GM21390 (cell line): ENCODE results near the gene NKPD1.

ENCODE experiments used
- ATAC-seq: cut with Tn5 transposase; IDR thresholded peaks from one replicate; pipeline ENCODE4 v1.9.1; 2021; ENCODE audit not compliant: unreplicated experiment

Gene NKPD1

DNA sequence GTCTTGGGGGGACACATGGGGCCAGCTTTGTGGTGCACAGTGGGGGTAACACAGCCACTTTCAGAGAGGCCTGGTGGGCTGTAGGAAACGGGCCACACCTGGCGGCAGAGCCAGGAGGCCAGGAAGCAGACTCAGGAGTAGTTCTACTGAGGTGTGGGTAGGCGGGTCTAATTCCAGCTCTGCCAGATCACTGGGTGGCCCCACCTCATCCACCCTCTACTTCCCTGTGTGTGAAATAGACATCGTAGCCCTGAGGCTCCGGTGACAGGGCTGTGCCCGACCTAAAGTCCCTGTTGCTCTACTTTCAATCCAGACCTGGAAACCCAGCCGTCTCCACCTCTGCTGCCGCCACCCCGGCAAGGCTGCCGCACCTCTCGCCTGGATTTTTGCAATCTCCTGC is 4.0 kb downstream of the NKPD1 start:
- ATAC-seq, result no peak

DNA sequence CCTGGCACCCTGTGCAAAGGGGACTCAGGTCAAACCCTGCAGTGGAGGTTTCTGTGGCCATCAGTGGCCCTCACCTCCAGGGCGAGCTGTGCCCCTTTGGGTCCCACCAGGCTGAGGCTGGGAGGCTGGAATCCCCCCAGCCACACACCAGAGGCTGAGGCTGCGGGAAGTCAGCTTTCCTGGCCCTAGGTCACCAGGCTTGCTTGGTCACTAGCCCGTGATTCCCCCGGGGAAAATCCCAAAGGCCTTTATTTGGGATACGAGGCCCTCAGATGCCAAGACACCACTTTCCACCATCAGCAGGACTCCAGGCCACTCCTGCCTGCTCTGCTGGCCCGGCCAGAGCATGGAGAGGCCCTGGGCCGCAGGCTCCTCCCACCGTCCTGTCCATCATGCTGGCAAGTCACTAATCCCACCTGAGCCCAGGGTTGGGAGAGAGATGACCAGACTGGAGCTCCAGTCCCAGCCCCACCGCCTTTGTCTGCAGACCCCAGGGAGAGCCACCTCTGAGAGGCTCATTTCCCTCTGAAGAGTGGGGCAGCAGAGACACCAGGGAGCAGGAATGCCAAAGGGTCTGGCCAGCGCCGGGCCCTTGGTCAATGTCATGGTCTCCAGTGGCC is 4.7 kb downstream of the NKPD1 start:
- no peak for ATAC-seq

DNA sequence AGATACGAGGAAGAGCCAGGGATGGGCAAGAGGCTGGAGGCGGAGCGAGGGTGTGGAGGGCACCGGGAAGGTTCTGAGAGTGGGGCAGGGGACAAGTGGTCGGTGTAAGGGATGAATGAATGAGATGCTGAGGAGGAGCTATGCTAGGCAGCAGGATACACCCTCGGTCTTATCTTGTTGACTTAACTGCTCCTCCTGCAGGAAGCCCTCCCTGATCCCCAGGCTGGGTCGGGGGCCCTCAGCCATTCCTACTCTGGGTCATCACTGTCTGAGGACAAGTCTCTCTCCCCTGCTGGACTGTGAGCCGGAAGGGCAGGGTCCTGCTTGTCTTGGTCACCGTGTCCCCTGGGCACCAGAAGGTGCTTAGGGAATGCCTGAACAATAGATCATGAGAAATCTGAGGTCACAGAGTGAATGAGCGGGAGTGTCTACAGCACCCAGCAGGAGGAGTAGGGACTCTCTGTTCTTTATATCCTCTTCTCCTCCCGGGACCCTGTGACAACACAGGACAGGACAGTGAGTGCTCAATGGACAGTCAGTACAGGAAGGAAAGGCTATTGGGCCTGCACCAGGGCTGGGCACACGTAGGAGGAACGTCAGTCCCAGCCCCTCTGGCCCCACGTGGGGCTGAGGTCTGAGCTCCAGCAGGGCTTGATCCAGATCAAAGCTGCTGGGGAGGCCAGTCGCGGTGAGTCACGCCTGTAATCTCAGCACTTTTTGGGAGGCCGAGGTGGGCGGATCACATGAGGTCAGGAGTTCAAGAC is 6.5 kb downstream of the NKPD1 start:
- no peak for ATAC-seq

DNA sequence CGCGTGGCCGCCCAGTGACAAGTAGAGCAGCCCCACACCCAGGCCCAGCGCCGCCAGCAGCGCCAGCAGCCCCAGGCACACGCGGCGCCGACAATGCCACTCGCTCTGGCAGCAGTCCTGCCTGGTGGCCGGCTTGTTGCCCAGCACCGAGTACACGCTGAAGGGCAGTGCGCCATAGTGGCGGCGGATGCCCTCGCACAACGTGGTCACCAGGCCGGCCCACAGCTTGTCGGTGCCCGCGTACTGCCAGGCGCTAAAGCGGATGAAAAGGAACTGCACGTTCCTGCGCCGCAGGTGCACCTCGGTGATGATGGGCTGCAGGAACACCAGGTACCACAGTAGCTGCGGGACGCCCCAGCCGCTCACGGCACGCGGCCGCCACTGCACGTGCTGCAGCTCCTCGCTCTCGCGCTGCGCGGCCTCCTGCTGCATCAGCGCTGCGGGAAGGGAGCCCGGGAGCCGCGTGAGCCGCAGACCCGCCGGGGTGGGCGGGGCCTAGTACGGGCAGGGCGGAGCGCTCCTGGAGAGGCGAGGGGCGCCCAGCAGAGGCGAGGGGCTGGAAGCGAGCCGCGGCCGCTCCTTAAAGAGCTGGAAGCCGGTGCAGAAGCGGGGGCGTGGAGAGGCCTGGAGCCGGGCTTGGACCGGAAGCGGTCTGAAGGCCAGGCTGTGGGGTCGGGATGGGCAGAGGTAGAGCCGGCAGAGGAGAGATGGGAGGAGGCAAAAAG is 7.3 kb downstream of the NKPD1 start:
- ATAC-seq, result no peak

DNA sequence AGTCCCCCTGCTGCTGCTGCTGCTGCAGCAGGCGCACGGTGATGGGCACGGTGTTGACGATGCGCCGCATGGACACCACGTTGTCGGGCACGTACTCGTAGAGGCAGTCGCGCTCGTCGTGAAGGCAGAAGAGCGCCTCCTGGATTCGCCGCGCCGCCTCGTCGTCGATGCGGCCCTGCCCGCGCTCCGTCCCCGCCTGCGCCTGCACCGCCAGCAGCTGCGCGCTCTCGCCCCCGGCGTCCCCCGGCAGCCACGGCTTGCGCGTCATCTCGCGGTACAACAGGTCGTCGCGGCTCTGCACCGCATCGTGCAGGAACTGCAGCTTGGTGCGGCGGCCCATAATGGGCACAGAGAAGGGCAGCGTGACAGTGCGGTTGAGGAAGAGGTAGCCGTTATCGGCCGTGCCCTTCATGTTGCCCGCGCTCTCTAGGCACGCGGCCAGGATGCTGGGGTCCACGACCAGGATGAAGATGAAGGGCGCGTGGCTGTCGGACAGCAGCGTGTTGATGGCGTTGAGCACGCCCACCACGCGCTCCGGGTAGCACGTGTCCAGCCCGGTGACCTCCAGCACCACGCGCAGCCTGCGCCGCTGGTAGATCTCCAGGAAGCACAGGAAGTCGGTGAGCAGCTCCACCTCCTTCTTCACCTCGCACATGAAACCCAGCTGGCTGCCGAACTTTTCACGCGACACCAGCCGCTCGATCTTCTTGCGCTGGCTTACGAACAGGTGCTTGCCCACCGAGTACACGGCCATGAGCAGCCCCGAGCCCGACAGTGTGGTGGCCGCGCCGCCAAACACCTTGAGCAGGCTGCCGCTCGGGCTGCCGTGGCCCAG is 8.1 kb downstream of the NKPD1 start:
- ATAC-seq, result no peak

DNA sequence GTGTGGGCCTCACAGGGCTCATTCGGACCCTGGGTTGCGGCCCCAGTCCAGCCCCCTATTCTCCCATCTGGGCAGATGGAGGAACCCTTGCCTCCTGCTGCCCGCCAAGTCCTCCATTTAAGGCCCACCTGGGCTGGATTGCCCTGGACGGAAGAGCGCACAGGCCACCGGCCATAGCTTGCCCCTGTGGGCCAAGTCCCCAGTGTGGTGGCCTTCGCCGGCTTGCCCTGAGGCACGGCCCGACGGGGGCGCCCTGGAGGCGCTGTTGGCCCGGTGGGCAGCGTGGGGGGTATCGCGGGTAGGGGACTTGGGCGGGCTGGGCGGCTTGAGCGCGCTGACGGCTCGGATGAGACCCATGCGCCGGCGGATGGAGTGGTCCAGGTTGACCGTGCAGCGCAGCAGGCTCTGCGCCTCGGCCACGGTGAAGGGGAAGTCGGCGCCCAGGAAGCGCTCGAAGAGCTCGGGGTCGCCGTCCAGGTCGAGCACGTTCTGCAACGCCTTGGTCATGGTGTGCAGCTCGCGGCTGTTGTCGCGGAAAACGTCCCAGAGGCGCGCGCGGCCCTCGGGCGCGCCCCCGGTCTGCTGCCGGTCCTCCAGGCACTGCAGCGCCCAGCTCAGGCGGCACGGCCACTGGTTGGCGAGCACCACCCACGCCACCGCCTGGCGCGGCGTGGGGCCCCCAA is 8.8 kb downstream of the NKPD1 start:
- no peak for ATAC-seq

DNA sequence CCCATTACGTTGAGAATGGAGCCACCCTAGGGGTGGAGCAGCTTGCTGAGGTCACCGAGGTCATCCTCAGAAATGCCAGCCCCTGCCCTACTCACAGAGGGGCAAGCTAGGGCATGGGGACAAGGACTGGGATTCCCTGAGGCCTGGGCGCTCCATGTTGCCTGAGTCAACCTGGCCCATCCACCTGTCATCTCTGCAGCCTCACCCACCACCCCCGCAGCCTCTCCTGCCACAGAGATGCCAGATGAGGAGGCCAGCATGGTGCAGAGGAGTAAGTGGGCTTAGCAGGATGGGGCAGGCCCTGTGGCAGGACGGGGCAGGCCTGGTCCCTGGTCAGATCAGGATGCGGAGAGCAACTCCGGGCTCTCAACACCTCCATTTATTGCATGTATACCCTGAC is 9.5 kb downstream of the NKPD1 start:
- ATAC-seq, result no peak

DNA sequence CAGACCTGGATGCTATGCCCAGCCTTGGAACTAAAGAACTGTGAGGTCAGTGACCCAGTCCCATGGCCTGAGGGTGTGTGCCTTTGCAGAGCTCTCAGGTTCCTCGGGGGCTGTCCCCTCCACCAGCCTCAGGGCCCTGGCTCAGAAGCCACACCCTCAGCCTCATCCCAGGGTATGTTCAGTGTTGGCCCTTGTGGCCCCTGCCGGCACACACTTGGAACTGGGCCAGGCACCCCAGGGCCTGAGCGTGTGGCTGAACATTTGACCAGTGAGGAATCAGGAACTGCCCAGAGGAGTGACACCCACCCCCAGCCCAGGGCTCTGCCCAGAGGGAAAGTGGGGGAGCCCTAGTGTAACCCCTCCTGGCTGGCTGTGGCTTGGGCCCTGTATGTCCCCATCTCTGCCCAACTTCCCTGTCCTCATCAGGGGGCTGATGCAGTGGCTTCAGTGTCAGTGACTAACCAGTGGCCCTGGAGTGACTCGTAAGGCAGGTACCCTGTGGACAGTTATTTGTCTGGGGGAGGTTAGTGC is 10.0 kb downstream of the NKPD1 start:
- ATAC-seq, result no peak

DNA sequence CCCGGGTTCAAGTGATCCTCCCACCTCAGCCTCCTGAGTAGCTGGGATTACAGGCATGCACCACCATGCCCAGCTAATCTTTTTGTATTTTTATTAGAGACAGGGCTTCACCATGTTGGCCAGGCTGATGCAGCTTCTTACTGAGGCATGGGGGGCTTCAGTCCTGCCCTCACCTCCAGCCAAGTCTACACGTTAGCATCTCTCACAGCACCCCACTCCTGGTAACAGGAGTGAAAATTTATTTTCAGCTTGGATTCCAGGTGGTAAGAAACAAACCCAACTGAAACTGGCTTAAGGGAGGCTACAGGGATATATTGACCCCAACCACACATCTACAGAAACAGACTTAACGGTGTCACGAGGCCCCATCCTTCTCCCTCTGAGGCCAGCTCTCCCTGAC is 10.6 kb downstream of the NKPD1 start:
- ATAC-seq, result no peak

DNA sequence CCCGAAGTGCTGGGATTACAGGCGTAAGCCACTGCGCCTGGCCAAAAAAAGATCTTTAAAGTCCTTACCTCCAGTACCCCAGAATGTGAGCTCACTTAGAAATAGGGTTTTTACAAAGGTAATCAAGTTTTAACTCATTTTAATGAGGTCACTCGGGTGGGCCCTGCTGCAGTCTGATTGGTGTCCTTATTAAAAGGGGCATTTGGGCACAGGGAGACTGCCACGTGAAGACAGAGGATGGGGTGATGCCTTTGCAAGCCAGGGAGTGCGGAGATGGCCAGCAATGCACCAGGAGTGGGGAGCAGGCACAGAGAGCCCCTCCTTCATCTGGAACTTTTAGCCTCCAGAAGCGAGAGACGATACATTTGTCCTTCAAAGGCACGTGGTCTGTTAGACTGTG is 11.7 kb downstream of the NKPD1 start:
- ATAC-seq, result no peak

DNA sequence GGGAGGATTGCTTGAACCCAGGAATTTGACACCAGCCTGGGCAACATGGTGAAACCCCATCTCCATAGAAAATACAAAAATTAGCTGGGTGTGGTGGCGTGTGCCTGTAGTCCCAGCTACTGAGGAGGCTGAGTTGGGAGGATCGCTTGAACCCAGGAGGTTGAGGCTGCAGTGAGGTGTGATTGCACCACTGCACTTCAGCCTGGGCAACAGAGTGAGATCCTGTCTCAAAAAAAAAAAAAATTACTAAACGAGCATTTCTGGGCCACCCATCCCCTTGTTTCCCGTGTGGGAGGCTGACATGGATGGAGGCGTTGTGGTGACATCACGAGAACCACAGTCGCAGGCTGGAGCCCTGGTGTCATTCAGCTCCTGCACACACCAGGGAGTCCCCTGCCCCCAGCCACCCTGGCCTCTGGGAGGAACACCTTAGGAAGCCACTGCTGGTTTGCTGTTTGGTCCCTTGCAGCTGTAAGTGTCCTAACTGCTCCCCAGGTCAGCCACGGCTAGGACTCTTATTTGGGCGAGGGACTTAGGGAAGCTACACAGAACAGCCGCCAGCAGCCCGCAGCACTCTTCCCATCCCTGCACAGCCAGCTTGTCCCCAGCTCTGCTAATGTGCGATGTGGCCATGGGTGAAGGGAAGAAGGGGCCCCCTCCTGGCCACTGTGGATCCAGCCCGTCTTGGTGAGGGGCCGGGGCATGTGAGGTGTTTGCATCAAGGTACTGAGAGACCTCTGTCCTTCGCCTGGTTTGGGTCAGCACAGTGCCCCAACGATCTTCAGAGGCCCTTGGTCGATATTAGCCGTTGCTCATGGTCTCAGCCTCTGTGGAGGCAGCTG is 12.7 kb downstream of the NKPD1 start:
- no peak for ATAC-seq

DNA sequence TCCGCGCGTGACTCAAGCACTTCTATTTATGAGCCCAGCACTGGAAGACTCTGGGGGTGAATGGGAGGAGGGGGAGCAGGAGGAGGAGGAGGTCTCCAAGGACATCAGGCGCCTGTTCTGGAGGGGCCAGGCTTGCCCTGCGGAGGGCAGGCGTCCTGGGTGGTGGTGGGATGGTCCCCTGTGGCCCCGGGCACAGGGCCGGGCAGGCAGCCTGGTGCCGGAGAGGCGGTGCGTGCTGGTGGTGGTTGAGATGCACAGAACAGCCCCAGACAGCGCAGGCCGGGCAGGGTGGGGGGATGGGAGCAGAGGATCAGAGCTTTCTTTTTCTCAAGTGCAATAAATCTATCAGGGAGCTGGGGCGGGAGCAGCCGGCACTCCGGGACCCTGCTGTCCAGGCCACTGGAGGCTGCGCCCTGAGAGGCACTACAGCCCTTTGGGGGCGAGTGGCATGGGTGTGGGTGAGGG is 14.0 kb downstream of the NKPD1 start:
- ATAC-seq, result no peak

DNA sequence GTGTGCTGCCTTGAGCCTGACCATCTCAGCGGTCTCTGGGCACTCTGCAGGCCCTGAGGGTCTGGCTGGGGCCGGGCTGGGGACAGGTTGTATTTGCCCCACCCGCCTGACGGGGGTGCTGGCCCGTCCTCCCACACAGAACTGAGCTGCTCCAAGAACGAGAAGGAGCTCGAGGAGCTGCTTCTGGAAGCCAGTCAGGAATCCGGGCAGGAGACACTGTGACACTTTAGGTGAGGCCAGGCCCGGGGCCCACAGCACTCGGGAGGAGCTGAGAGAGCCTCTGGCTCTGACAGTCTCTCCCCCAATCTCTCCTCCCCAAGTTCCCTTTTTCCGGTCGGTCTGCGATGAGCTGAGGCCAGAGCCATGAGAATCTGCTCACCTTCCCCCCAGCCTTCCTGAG is 14.5 kb downstream of the NKPD1 start:
- ATAC-seq, result no peak

DNA sequence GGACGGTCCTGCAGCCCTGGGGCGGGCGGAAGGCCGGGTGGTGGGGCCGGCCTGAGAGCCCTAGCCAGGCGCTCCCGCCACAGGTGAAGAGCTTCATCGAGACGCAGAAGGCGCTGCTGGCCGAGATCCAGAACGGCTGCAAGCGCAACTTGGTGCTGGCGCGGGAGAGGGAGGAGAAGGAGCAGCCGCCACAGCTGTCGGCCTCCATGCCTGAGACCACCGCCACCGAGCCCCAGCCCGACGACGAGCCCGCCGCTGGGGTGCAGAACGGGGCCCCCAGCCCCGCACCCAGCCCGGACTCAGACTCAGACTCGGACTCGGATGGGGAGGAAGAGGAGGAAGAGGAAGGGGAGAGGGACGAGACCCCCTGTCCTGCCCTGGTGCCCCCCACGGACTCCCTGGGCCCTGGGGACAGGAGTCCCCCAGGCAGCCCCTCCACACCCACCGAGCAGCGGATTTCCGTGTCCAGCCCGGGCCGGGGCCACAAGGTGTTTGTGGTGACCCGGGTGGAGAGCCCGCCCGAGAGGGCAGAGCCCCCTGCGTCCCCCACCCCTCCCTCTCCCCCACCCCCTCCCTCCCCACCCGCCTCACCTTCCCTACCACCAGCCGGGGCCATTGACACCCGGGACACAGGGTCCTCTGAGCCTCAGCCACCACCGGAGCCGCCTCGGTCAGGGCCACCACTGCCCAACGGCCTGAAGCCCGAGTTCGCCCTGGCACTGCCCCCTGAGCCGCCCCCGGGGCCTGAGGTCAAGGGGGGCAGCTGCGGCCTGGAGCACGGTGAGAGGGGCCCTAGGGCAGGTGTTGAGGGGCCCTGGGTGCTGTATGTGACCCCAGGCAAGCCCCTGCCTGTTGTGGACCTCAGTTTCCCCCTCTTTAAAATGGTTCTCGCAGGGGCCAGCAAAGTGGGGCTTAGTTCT is 15.3 kb downstream of the NKPD1 start:
- ATAC-seq, result no peak

DNA sequence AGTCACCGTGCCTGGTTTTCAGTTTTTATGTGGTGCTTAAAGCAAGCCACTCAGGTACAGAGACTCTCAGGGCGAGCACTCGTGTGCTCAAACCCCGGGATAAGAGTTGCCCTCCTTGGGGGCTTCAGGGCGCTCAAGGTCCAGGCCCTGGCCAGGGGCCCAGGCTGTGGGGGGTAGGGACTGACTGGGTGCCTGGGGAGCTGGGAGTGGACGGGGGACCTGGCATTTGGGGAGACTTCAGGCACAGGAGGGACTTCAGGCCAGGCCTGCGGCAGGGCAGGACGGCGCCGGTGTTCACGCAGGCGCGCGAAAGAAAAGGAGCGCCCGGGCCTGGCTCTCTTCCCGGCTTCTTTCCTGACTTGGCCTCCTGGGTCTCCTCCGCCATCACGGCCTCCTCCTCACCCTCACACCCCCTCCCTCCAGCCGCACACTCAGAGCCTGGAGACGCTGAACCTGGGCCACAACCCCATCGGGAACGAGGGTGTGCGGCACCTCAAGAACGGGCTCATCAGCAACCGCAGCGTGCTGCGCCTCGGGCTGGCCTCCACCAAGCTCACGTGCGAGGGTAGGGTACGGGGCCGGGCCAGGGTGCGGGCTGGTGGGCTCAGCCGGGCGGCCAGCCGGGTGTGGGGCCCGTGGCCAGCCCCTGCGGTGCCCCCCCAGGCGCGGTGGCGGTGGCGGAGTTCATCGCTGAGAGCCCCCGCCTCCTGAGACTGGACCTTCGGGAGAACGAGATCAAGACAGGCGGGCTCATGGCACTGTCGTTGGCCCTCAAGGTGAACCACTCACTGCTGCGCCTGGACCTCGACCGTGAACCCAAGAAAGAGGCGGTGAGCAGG is 16.1 kb downstream of the NKPD1 start:
- ATAC-seq, result no peak

DNA sequence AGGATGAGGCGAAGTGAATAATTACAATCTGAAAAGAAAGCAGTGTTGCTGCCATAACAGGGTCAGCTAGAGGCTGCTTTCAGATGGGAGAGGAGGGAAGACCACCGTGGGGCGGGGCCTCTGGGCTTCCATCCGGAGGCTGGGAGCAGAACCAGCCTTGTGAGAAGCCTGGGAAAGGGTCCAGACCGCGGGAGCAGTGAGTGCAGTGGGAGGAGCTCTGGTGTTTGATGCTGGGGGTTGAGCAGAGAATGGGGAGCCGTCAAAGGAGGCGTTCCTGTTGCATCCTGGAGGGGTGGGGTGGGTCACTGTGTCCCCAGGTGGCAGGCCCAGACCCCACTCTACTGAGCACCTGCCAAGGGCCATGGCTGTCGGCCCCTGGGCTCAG is 18.1 kb downstream of the NKPD1 start:
- ATAC-seq, result no peak

DNA sequence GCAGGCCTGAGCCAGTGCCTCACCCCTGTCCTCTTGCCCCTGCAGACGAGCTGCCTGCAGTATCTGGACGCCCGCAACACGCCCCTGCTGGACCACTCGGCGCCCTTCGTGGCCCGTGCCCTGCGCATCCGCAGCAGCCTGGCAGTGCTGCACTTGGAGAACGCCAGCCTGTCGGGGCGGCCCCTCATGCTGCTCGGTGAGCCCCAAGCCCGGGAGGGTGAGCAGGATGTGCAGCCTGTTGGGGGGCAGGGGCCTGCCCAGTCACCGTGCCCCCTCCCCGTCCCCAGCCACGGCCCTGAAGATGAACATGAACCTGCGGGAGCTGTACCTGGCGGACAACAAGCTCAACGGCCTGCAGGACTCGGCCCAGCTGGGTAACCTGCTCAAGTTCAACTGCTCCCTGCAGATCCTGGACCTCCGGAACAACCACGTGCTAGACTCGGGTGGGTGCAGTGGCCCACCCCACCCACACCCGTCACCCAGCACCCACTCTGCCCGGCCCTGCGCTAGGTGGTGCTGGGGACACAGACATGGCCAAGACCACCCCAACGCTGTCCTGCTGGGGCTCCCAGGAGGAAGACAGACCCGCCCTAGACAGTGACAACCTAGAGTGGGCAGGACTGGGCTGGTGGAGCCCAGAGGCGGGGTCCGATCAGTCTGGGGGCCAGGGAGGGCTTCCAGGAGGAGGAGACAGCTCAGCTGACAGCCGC is 18.6 kb downstream of the NKPD1 start:
- ATAC-seq, result no peak
